Lower leg skin (tissue), 3 donors: ENCODE data around the gene CPHXL2.

ENCODE experiments used
- CTCF ChIP-seq, 3 donors: fragments of 450-650 bp; IDR thresholded peaks; one replicate each; pipeline ENCODE4 v1.5.1; 2016; ENCODE audit warnings: antibody characterized with exemption in 3 of 3, mild to moderate bottlenecking in 3 of 3, moderate library complexity in 2 of 3
- POLR2A ChIP-seq, 2 donors: fragments of 450-650 bp; IDR thresholded peaks; one replicate each; pipeline ENCODE4 v1.6.1; 2016 to 2017; ENCODE audit warnings: antibody characterized with exemption in 2 of 2, mild to moderate bottlenecking in 1 of 2, moderate library complexity in 1 of 2

DNA sequence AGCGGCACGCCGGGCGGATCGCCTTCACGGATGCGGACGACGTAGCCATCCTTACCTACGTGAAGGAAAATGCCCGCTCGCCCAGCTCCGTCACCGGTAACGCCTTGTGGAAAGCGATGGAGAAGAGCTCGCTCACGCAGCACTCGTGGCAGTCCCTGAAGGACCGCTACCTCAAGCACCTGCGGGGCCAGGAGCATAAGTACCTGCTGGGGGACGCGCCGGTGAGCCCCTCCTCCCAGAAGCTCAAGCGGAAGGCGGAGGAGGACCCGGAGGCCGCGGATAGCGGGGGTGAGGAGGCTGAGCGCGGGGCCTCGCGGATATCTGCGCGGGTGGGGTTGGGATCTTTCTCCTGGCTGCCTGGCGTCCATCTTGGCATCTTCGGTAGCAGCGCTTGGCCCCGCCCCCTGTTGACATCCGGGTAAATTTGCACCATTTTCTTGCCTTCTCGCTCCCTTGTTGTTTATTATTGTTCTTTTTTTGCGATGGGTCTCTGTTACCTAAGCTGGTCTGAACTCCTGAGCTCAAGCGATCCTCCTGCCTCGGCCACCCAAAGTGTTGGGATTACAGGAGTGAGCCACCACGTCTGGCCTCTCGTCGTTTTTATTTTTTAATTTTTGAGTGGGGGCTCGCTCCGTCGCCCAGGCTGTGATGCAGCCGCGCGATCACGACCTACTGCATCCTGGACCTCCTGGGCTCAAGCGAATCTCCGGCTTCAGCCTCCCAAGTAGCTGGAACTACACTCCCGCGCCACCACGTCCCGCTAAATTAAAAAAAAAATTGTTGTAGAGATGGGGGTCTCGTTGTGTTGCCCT lies 28.3 kb downstream of the CPHXL2 start:
- TF ChIP-seq CTCF (IDR thresholded peaks at IDR 0.05), result no peak
- TF ChIP-seq POLR2A (IDR thresholded peaks at IDR 0.05), result no peak
